Tibial nerve (tissue), 4 donors: ENCODE results near the gene SLC30A9. TPM values are rescaled to one million over a fixed set of nuclear protein-coding genes. Genes with fewer than 3 reads are reported as not detected.

Experiments
- DNase-seq, 2 donors: peaks; one replicate each; pipeline ENCODE4 v3.0.0-alpha.2; 2019; ENCODE audit warnings: low spot score in 2 of 2
- H3K27ac ChIP-seq, 4 donors: fragments of 200-600 bp; sonication (generic) in 3 of 4; one replicate each; pipeline ENCODE4 v1.5.1; 2017 to 2019; ENCODE audit warnings: mild to moderate bottlenecking in 1 of 4
- H3K27me3 ChIP-seq, 2 donors: fragments of 200-600 bp; sonication (generic) in 1 of 2; one replicate each; pipeline versions ENCODE4 v1.5.1 to v1.6.0; 2017 to 2019
- H3K36me3 ChIP-seq, 3 donors: fragments of 200-600 bp; sonication (generic); one replicate each; pipeline ENCODE4 v1.5.1; 2018 to 2019
- H3K4me1 ChIP-seq, 4 donors: fragments of 200-600 bp; sonication (generic) in 3 of 4; one replicate each; pipeline ENCODE4 v1.5.1; 2017 to 2019
- H3K4me3 ChIP-seq, 4 donors: fragments of 200-600 bp; sonication (generic) in 3 of 4; one replicate each; pipeline ENCODE4 v1.5.1; 2017 to 2019; ENCODE audit warnings: mild to moderate bottlenecking in 1 of 4, moderate library complexity in 1 of 4
- H3K9me3 ChIP-seq, 4 donors: fragments of 200-600 bp; sonication (generic) in 3 of 4; one replicate each; pipeline ENCODE4 v1.5.1; 2017 to 2019
- CTCF ChIP-seq, 5 experiments: fragments of 200-600 bp in 3 of 5; fragments of 450-650 bp in 2 of 5; sonication (generic) in 3 of 5; IDR thresholded peaks; one replicate each; pipeline ENCODE4 v1.5.1; 2016 to 2019; ENCODE audit warnings: antibody characterized with exemption in 5 of 5, mild to moderate bottlenecking in 3 of 5, moderate library complexity in 2 of 5
- EP300 ChIP-seq, 2 donors: sonication (generic); formaldehyde crosslinking; IDR thresholded peaks; one replicate each; pipeline ENCODE4 v1.6.1; 2017; ENCODE audit warnings: antibody characterized with exemption in 2 of 2, mild to moderate bottlenecking in 1 of 2
- POLR2A ChIP-seq, 2 donors: fragments of 450-650 bp; IDR thresholded peaks; one replicate each; pipeline ENCODE4 v1.6.1; 2017; ENCODE audit warnings: antibody characterized with exemption in 2 of 2, mild to moderate bottlenecking in 2 of 2, moderate library complexity in 2 of 2
- WGBS, 2 donors: methylation state at CpG; one replicate each; pipeline ENCODE4 v1.1.5; 2018; 5-methylcytosine and 5-hydroxymethylcytosine counted together
- total RNA-seq, 4 donors: library from RNA; depleted of rRNA; stranded (reverse); fragments of >200 nt; gene quantifications; one replicate each; pipeline ENCODE4 v1.1.0, GENCODE V29; 2016

SLC30A9 gene
- total RNA-seq, 4 donors from 2014 or later = 48.5 to 65.3 (median 62.1) TPM

- Histone ChIP-seq H3K36me3 (no peaks in the 10 kb centered on the region), H3K27ac (no peak overlapping the region), H3K4me1 (no peaks in the 10 kb centered on the region), H3K27me3 (no peaks in the 10 kb centered on the region), H3K9me3 (no peaks in the 10 kb centered on the region), H3K4me3 (no peak overlapping the region)
- TF ChIP-seq POLR2A (IDR thresholded peaks at IDR 0.05) = no peak
- TF ChIP-seq EP300 (IDR thresholded peaks at IDR 0.05) = no peak
- TF ChIP-seq CTCF (IDR thresholded peaks at IDR 0.05) = no peak
- 73 to 79% methylated on average over 1 of the region's 1 CpG for WGBS, 2 donors
- no peak for DNase-seq
Observed at GRCh38 chr4:41975341-41975740, 15.0 kb upstream of the SLC30A9 start.

DNA sequence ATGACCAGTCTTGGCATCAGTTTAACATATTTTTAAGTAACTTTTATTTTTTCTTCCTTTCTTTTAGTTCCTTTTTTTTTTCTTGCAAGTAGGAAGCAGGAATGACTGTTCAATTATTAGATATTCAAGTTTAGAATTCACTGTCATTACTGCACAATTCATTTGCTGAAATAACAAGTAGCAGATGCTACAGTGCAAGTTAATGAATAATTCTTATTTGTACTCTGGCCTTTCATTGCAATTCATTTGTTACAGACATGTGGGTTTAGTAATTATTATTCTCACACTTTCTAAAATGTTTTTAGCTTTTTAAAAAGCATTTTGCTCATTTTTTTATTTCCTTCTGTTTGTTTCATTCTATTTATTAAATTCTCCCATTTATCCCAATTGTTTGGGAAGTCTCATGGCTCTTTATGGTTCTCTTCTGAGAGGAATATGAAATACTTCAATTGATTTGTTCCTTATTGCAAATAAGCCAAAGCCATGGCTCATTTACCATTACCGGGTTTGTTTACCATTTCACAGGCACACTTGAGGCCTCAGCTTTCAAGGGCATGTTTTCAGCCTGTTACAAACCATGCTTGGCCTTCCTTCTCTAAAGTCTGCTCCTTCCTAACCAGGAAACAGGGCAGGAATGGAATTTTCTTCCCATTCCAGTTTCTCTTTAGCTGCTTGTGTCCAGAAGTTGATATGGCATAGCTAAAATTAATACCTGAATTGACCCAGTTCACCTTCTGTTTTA, 13.4 kb upstream of the SLC30A9 start:
- no peak for DNase-seq
- Histone ChIP-seq H3K4me1 (no peaks in the 10 kb centered on the region), H3K9me3 (no peaks in the 10 kb centered on the region), H3K36me3 (no peaks in the 10 kb centered on the region), H3K27me3 (no peaks in the 10 kb centered on the region), H3K27ac (no peak overlapping the region), H3K4me3 (no peak overlapping the region)
- TF ChIP-seq CTCF (IDR thresholded peaks at IDR 0.05) (no peak), POLR2A (IDR thresholded peaks at IDR 0.05) (no peak), EP300 (IDR thresholded peaks at IDR 0.05) (no peak)
- 76 to 79% methylated on average over 1 of the region's 1 CpG for WGBS, 2 donors

GRCh38 chr4:41977709-41978108, 12.6 kb upstream of the SLC30A9 start:
- Histone ChIP-seq H3K4me1 (no peaks in the 10 kb centered on the region), H3K9me3 (no peaks in the 10 kb centered on the region)

GRCh38 chr4:41981456-41981855, 8.9 kb upstream of the SLC30A9 start, which contains the start of gene DCAF4L1:
Gene DCAF4L1, plus strand, starts transcription at chr4:41981756. Its CDS starts 37 bp downstream, at chr4:41981793.
- no peak for DNase-seq
- H3K4me1 ChIP-seq = no peaks in the 10 kb centered on the region
- no peak within 1 kb of the TSS for H3K4me3 ChIP-seq
- TF ChIP-seq EP300 (IDR thresholded peaks at IDR 0.05) (no peak), CTCF (IDR thresholded peaks at IDR 0.05) (no peak), POLR2A (IDR thresholded peaks at IDR 0.05) (no peak)
- no peak within 1 kb of the TSS for H3K27ac ChIP-seq
- 89% methylated on average over 12 of the region's 12 CpGs for WGBS, 2 donors
- no peaks in the 10 kb centered on the region for H3K9me3 ChIP-seq
- H3K27me3 ChIP-seq = no peaks in the 10 kb centered on the region
- no peaks in the 10 kb centered on the region for H3K36me3 ChIP-seq

More at GRCh38 chr4:41977709-41978108, 12.6 kb upstream of the SLC30A9 start:
- whole genome bisulfite sequencing, 2 donors = 41 to 59% methylated on average over 3 of the region's 3 CpGs
- Histone ChIP-seq H3K27me3 (no peaks in the 10 kb centered on the region), H3K36me3 (no peaks in the 10 kb centered on the region), H3K4me3 (no peak overlapping the region), H3K27ac (no peak overlapping the region)
- DNase-seq = no peak
- TF ChIP-seq EP300 (IDR thresholded peaks at IDR 0.05) = no peak
- no peak for TF ChIP-seq CTCF (IDR thresholded peaks at IDR 0.05)
- no peak for TF ChIP-seq POLR2A (IDR thresholded peaks at IDR 0.05)

GRCh38 chr4:41982716-41983115, 7.6 kb upstream of the SLC30A9 start:
- H3K4me3 ChIP-seq = no peak overlapping the region
- H3K9me3 ChIP-seq = no peaks in the 10 kb centered on the region
- 92 to 94% methylated on average over 22 of the region's 22 CpGs for WGBS, 2 donors
- no peaks in the 10 kb centered on the region for H3K4me1 ChIP-seq
- no peaks in the 10 kb centered on the region for H3K36me3 ChIP-seq
- H3K27ac ChIP-seq = no peak overlapping the region
- TF ChIP-seq CTCF (IDR thresholded peaks at IDR 0.05) = no peak
- no peak for TF ChIP-seq EP300 (IDR thresholded peaks at IDR 0.05)
- no peak for TF ChIP-seq POLR2A (IDR thresholded peaks at IDR 0.05)
- no peaks in the 10 kb centered on the region for H3K27me3 ChIP-seq
- DNase-seq = no peak
